H9 (cell line): Measurements from ENCODE around the gene GPR155. TPM values are rescaled to one million over a fixed set of nuclear protein-coding genes. Genes with fewer than 3 reads are reported as not detected.
"Not testable (repeated sequence)": the region's sequence is repeated elsewhere in the genome, so short reads cannot be mapped to it uniquely, and the experiment has no call there.

Experiments
- DNase-seq: peaks from one replicate; pipeline ENCODE4 v3.0.0-alpha.2; 2017
- H2AFZ ChIP-seq: one replicate; pipeline ENCODE4 v1.6.1; 2013; ENCODE audit warnings: mild to moderate bottlenecking, low read length, control low read depth, moderate library complexity
- H2AK5ac ChIP-seq: 2 replicates; pipeline ENCODE4 v1.6.1; 2013; ENCODE audit warnings: low read length, control low read depth, mixed read lengths; ENCODE audit not compliant: insufficient read length
- H2BK120ac ChIP-seq: one replicate; pipeline ENCODE4 v1.6.1; 2013; ENCODE audit warnings: low read depth, mild to moderate bottlenecking, low read length, control low read depth, inconsistent platforms; ENCODE audit not compliant: poor library complexity, severe bottlenecking
- H2BK12ac ChIP-seq: 2 replicates; pipeline ENCODE4 v1.6.1; 2013; ENCODE audit warnings: low read length, control low read depth, mixed read lengths, low read depth; ENCODE audit not compliant: insufficient read length
- H2BK15ac ChIP-seq: 2 replicates; pipeline ENCODE4 v1.6.1; 2013; ENCODE audit warnings: low read depth, low read length, control low read depth
- H2BK20ac ChIP-seq: one replicate; pipeline ENCODE4 v1.6.1; 2013; ENCODE audit warnings: low read depth, mild to moderate bottlenecking, low read length, control low read depth, inconsistent platforms; ENCODE audit not compliant: poor library complexity, severe bottlenecking
- H2BK5ac ChIP-seq: 2 replicates; pipeline ENCODE4 v1.6.1; 2013; ENCODE audit warnings: low read length, control low read depth, mixed read lengths; ENCODE audit not compliant: insufficient read length
- H3K14ac ChIP-seq: 2 replicates; pipeline ENCODE4 v1.6.1; 2013; ENCODE audit warnings: low read length, control low read depth; ENCODE audit not compliant: insufficient read depth
- H3K18ac ChIP-seq: 2 replicates; pipeline ENCODE4 v1.6.1; 2013; ENCODE audit warnings: low read depth, mild to moderate bottlenecking, mixed read lengths, low read length, control low read depth; ENCODE audit not compliant: insufficient read length
- H3K23ac ChIP-seq: 2 replicates; pipeline ENCODE4 v1.6.1; 2013; ENCODE audit warnings: low read length, control low read depth, mixed read lengths, low read depth; ENCODE audit not compliant: insufficient read length
- H3K23me2 ChIP-seq: 2 replicates; pipeline ENCODE4 v1.6.1; 2013; ENCODE audit warnings: low read depth, mild to moderate bottlenecking, mixed read lengths, low read length, control low read depth; ENCODE audit not compliant: insufficient read length, poor library complexity, severe bottlenecking
- H3K27ac ChIP-seq: 2 replicates; pipeline ENCODE4 v1.5.1; 2013; ENCODE audit warnings: low read length, control low read depth, mixed read lengths, low read depth; ENCODE audit not compliant: insufficient read length
- H3K27me3 ChIP-seq: 2 replicates; pipeline ENCODE4 v1.6.1; 2013; ENCODE audit warnings: low read length, control low read depth, inconsistent platforms; ENCODE audit not compliant: insufficient read depth
- H3K4ac ChIP-seq: 2 replicates; pipeline ENCODE4 v1.6.1; 2013; ENCODE audit warnings: low read depth, mild to moderate bottlenecking, control low read depth, inconsistent platforms, low read length, moderate library complexity
- H3K4me1 ChIP-seq: 2 replicates; pipeline ENCODE4 v1.6.1; 2013; ENCODE audit warnings: low read length, control low read depth, inconsistent platforms; ENCODE audit not compliant: insufficient read depth
- H3K4me2 ChIP-seq: 2 replicates; pipeline ENCODE4 v1.6.1; 2013; ENCODE audit warnings: low read length, control low read depth, mixed read lengths; ENCODE audit not compliant: insufficient read length, insufficient read depth
- H3K56ac ChIP-seq: 2 replicates; pipeline ENCODE4 v1.6.1; 2013; ENCODE audit warnings: low read depth, mild to moderate bottlenecking, mixed read lengths, low read length, control low read depth; ENCODE audit not compliant: insufficient read length
- H3K79me1 ChIP-seq: 2 replicates; pipeline ENCODE4 v1.6.1; 2013; ENCODE audit warnings: low read depth, mild to moderate bottlenecking, moderate library complexity, low read length, control low read depth, inconsistent platforms; ENCODE audit not compliant: insufficient read depth, poor library complexity, severe bottlenecking
- H3K79me2 ChIP-seq: 2 replicates; pipeline ENCODE4 v1.6.1; 2013; ENCODE audit warnings: low read length, control low read depth, inconsistent platforms; ENCODE audit not compliant: insufficient read depth
- H3K9ac ChIP-seq: 2 replicates; pipeline ENCODE4 v1.6.1; 2013; ENCODE audit warnings: low read length, control low read depth, mixed read lengths; ENCODE audit not compliant: insufficient read length; ENCODE audit errors: extremely low read depth
- H3K9me3 ChIP-seq: one replicate; pipeline ENCODE4 v1.6.1; 2013; ENCODE audit warnings: low read depth, low read length, inconsistent platforms; ENCODE audit not compliant: control insufficient read depth
- H3T11ph ChIP-seq: one replicate; pipeline ENCODE4 v1.6.1; 2013; ENCODE audit warnings: mild to moderate bottlenecking, low read length, control low read depth, inconsistent platforms
- H4K20me1 ChIP-seq: one replicate; pipeline ENCODE4 v1.6.1; 2013; ENCODE audit not compliant: control insufficient read depth, insufficient read length, insufficient read depth
- H4K5ac ChIP-seq: 2 replicates; pipeline ENCODE4 v1.6.1; 2013; ENCODE audit warnings: low read depth, mild to moderate bottlenecking, mixed read lengths, low read length, control low read depth; ENCODE audit not compliant: insufficient read length
- H4K8ac ChIP-seq: replicated peaks from 2 replicates; pipeline ENCODE4 v1.6.1; 2013; ENCODE audit warnings: low read length, control low read depth, mixed read lengths, low read depth; ENCODE audit not compliant: insufficient read length
- H4K91ac ChIP-seq: 2 replicates; pipeline ENCODE4 v1.6.1; 2013; ENCODE audit warnings: low read depth, mild to moderate bottlenecking, moderate library complexity, mixed read lengths, low read length, control low read depth; ENCODE audit not compliant: insufficient read length
- H3K27ac Mint-ChIP-seq, 3 experiments: 2 replicates in 2 of 3; 3 replicates in 1 of 3; pipeline ENCODE4 v1.8.0; 2020 to 2021; ENCODE audit warnings: mixed read lengths in 3 of 3, mild to moderate bottlenecking in 1 of 3, moderate library complexity in 1 of 3
- H3K27me3 Mint-ChIP-seq: 2 replicates; pipeline ENCODE4 v1.8.0; 2021; ENCODE audit warnings: low read depth, mild to moderate bottlenecking, moderate library complexity, mixed read lengths
- H3K36me3 Mint-ChIP-seq, 3 experiments: 2 replicates in 2 of 3; 3 replicates in 1 of 3; pipeline ENCODE4 v1.8.0; 2020 to 2021; ENCODE audit warnings: low read depth in 3 of 3, mixed read lengths in 3 of 3; ENCODE audit not compliant: insufficient read depth in 1 of 3
- H3K4me1 Mint-ChIP-seq, 2 experiments: 2 replicates each; pipeline ENCODE4 v1.8.0; 2020; ENCODE audit warnings: mixed read lengths in 2 of 2
- H3K4me3 Mint-ChIP-seq, 2 experiments: 2 replicates in 1 of 2; 3 replicates in 1 of 2; pipeline ENCODE4 v1.8.0; 2020 to 2021; ENCODE audit warnings: mild to moderate bottlenecking in 2 of 2, mixed read lengths in 2 of 2, moderate library complexity in 1 of 2
- H3K9me3 Mint-ChIP-seq, 2 experiments: 2 replicates in 1 of 2; 3 replicates in 1 of 2; pipeline ENCODE4 v1.8.0; 2020; ENCODE audit warnings: mild to moderate bottlenecking in 2 of 2, mixed read lengths in 2 of 2, moderate library complexity in 1 of 2
- CTCF ChIP-seq: fragments of 200-600 bp; sonication (generic); conservative IDR thresholded peaks from 3 replicates; pipeline ENCODE4 v1.8.0; 2021; ENCODE audit warnings: antibody characterized with exemption, mild to moderate bottlenecking
- WGBS: extraction: QIAGEN DNeasy Blood & Tissue Kit; methylation state at CpG from one replicate; pipeline ENCODE4 v1.1.7; 2013; ENCODE audit warnings: missing lambda C conversion rate, low lambda C conversion rate, mixed read lengths; ENCODE audit not compliant: insufficient read length; ENCODE audit errors: extremely low coverage; 5-methylcytosine and 5-hydroxymethylcytosine counted together
- total RNA-seq: library from RNA; stranded (reverse); gene quantifications from 2 replicates; pipeline ENCODE4 v1.2.1, GENCODE V29; 2021

GPR155 gene
- total RNA-seq, 1 experiment from 2014 or later = 0.35 TPM

- Histone ChIP-seq H3K27me3 (peaks cover 4% of the 10 kb centered on the region; the same call in 1 of the 2 replicates), H2AFZ (peak overlapping the region; percentile 36), H2BK15ac (no peak overlapping the region), H2BK120ac (no peak overlapping the region), H3T11ph (no peak overlapping the region), H3K79me1 (no peaks in the 10 kb centered on the region), H3K4ac (no peak overlapping the region), H3K9me3 (no peaks in the 10 kb centered on the region), H4K91ac (no peak overlapping the region), H3K23ac (no peak overlapping the region), H2BK5ac (no peak overlapping the region), H4K20me1 (no peaks in the 10 kb centered on the region), H4K8ac (no peak overlapping the region), H3K27ac (no peak overlapping the region), H3K79me2 (no peaks in the 10 kb centered on the region), H3K14ac (no peak overlapping the region), H3K56ac (no peak overlapping the region), H2AK5ac (no peak overlapping the region), H3K9ac (no peak overlapping the region), H3K4me1 (no peaks in the 10 kb centered on the region), H2BK12ac (no peak overlapping the region), H3K23me2 (peaks cover 13% of the 10 kb centered on the region), H3K4me2 (peak overlapping the region; percentile 81), H2BK20ac (no peak overlapping the region), H4K5ac (no peak overlapping the region), H3K18ac (no peak overlapping the region)
- peaks cover 3 to 4% of the 10 kb centered on the region in 2 experiments; a peak in 3 of 5 replicates for H3K9me3 Mint-ChIP-seq
- no peak for TF ChIP-seq CTCF
- DNase-seq = peak; percentile 41
- H3K4me3 Mint-ChIP-seq = peak overlapping the region; percentile 82 to 89
- WGBS = no CpG with 5 or more reads among the region's 23 CpGs
- peaks cover 7 to 9% of the 10 kb centered on the region in 2 experiments for H3K4me1 Mint-ChIP-seq
- H3K27me3 Mint-ChIP-seq = peaks cover 40% of the 10 kb centered on the region
- H3K27ac Mint-ChIP-seq = no peak overlapping the region
- H3K36me3 Mint-ChIP-seq = peaks cover 0 to 11% (median 0%) of the 10 kb centered on the region in 3 experiments; a peak in 5 of 7 replicates
Observed at GRCh38 chr2:174485788-174486562, 854 bp downstream of the GPR155 start.

DNA sequence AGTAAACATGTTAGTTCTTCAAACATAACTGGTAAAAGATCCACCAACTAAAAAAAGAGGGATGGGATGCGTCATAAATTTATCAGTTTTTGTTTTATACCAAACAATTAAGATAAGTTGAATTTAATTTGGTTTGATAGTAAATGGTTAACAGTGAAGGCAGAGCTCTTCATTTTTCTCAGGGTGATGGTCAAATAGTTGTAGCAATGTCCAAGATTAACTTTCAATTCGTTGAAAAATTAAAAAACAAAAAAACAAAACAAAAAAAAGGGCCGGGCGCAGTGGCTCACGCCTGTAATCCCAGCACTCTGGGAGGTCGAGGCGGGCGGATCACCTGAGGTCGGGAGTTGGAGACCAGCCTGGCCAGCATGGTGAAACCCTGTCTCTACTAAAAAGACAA, 1.8 kb downstream of the GPR155 start:
- not testable (repeated sequence) for H3K27ac ChIP-seq, H3K4me1 ChIP-seq, H4K8ac ChIP-seq, H4K5ac ChIP-seq, H3K56ac ChIP-seq, H4K20me1 ChIP-seq, H2BK20ac ChIP-seq, H3T11ph ChIP-seq, H3K23ac ChIP-seq, H3K18ac ChIP-seq, DNase-seq, H2AFZ ChIP-seq, H2BK15ac ChIP-seq, H3K4me3 Mint-ChIP-seq, H2BK12ac ChIP-seq, H3K79me2 ChIP-seq, H3K79me1 ChIP-seq, H3K4me1 Mint-ChIP-seq, H3K4me2 ChIP-seq, H3K14ac ChIP-seq, H2BK120ac ChIP-seq, H3K27me3 ChIP-seq, H4K91ac ChIP-seq, H3K4ac ChIP-seq, H2BK5ac ChIP-seq, H2AK5ac ChIP-seq, H3K9ac ChIP-seq, H3K9me3 ChIP-seq, H3K27ac Mint-ChIP-seq, H3K9me3 Mint-ChIP-seq
- peaks cover 13% of the 10 kb centered on the region for H3K23me2 ChIP-seq
- Mint-ChIP-seq H3K27me3 (peaks cover 34% of the 10 kb centered on the region), H3K36me3 (peaks cover 0 to 11% (median 0%) of the 10 kb centered on the region in 3 experiments; a peak in 5 of 7 replicates)
- WGBS = no CpG with 5 or more reads among the region's 9 CpGs
